HG03175 (cell line): ENCODE measurements around the gene GPR156.

Experiments
- ATAC-seq: cut with Tn5 transposase; IDR thresholded peaks from one replicate; pipeline ENCODE4 v1.9.1; 2021; ENCODE audit warnings: mild to moderate bottlenecking, moderate library complexity; ENCODE audit not compliant: unreplicated experiment

The GPR156 gene

GRCh38 chr3:120198305-120198878 is 86.6 kb downstream of the GPR156 start:
- no peak for ATAC-seq

DNA sequence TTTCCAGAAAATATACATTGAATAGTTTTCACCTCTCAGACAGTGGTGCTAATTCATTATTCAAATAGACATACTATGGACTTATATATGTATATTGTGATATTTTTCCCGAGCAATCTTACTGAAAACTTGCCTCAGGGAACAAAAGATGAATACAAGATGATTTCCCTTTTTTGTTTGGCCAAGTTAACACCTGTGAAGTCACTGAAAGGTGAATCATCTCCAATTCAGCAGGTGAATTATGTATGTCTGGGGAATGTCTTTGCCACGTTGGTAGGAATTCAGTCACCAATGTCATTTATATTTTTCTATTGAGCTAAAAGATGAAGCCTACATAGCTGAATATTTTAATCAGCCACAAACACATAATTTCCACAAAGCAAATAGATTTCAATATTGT is 88.2 kb downstream of the GPR156 start:
- ATAC-seq, result no peak

- ATAC-seq, result no peak
Observed at GRCh38 chr3:120196333-120196732, 88.7 kb downstream of the GPR156 start.

DNA sequence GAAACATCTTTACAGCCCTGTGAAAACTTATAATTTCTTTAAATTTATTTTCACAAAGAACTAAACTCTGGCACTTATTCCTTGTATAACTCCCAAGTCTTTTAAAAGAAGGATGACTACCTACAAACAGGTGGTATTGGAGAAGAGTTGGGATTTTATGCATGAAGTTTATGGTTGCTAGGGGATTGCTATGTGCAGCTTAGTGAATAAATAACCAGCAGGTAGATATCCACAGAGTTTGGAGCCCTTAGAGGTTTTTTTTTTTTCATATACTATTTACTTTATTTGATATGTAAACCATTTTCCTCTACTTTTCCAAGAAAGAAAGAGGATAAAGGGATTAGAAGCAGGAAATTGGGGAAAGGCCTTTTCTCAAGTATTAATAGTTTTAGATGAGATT is 91.5 kb downstream of the GPR156 start:
- no peak for ATAC-seq

GRCh38 chr3:120192579-120192978 is 92.4 kb downstream of the GPR156 start:
- ATAC-seq, result no peak

DNA sequence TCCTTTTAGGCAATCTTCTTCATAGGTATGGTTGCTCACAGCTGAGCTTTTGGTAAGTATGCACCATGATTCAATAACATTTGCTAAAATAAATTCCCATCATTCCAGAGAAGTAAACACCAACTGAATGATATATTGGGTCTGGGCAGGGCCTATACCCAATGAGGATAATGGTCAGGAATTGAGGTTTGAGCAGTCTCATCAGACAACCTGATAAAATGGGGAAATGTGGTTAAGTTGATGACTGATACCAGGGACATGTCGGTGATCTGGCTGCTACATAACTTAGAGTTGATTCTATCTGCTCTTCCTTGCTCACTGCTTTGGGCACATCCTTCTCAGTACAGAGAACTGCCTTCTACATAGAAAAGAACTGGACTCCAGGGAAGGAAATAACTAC is 92.9 kb downstream of the GPR156 start:
- ATAC-seq, result no peak

DNA sequence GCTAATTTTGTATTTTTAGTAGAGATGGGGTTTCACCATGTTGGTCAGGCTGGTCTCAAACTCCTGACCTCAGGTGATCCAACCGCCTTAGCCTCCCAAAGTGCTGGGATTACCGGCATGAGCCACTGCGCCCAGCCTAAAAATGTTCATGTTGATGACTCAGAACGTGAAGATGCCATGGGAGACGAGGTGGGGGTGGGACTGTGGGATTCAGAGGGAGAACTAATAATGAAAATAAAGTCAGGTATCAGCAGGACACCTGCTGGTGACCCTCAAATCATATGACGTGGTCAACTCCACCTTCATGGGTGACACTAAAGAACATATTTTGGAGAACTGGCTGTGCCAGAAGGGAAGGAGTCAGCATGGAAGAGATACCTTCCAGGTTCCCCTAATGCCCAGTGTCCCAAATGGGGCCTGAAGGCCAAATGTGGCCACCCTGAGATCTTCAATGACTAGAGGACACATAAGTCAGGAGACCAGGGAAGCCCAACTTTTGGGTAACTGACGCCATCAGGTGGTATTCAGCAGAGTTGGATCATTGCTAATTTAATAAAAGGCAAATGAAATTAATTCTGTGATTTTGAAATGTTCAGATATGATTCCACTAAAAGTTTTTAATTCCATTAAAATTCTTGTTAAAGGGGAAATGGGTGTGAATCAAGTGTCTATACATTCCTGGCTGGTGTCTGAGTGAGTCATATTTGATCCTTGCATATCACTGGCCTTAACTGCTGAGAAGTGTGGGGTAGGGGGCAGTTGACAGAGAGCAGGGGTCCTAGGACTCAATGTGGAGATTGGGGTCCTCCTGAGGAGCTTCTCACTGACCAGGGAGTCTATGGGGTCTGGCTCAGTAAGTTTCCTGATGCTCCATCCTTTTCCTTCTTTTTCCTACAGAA is 102.2 kb downstream of the GPR156 start:
- ATAC-seq, result no peak

GRCh38 chr3:120181632-120182031 is 103.4 kb downstream of the GPR156 start:
- no peak for ATAC-seq

DNA sequence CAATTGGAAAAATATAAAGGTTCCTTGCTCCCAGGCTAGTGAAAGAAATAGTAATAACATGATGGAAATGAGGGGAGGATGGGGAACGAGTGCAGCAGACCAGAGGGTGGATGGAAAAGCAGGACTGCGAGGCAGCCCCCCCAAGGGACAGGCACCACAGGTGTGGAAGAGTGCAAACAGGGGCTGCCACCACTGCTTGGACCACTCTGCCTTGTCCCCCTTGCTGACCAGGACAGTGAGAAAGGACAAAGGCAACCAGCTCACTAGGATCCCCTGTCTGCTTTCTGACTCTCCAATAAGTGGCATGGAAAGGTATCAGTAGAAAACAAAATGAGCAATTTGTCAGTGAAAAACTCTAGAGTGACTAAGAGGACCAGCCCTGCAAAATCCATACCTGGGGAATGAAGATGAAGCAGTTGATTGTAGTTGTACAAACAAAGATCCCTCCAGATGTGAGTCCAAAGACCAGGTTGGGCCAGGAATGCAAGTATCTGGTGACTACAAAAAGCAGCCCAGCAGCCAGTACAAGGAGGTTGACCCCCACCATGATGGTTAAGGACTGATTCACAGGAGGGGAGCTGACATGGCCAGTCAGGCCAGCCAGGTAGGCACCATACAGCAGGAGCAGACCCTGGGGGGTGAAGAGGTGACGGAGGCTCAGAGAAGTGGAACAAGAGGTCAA is 104.2 kb downstream of the GPR156 start:
- ATAC-seq, result no peak

DNA sequence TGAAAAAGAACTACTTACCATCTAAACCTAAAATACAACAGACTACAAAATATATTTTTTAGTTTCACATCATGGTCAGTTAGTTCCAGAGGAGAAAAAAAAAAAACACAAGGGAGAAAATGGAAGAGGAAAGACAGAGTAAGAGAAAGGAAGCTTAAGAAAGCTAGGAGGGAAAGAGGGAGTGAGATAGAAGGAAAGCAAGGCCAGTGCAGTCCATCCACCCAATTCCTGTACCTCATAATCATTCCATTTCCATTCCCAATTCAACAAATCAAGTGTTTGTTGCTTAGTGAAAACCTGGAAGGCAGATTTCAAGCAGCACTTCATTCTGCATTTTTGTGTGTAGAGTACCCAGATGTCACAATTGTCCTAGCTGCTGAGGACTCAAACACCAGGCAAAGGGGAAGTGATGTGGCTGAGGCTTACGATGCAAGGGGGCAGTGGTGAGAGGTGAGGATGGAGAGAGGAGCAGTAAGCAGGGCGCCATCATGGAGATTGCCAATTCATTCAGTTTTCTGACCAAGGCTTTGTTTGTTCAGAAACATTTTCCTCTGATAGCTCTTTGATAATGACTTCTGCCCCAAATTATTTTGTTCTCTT is 107.2 kb downstream of the GPR156 start:
- no peak for ATAC-seq

DNA sequence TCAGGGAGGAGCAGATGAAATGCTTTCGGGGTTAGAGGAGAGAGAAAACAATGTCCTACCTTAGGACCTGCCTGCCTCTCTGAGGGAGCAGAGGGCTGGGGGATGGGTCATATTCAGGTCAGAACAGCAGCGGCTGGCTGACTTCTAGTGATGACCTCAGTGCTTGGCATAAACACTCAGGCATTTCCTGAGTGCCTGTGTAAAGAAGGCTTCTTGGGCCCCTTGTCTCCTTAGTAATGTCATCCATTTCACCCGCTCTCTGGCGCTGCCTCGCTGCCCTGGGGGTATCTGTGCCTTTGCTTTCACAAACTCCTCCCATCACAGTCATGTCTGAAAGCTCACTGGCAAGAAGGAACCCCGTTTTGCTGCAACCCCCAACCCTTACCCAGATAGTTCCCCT is 107.9 kb downstream of the GPR156 start:
- no peak for ATAC-seq

DNA sequence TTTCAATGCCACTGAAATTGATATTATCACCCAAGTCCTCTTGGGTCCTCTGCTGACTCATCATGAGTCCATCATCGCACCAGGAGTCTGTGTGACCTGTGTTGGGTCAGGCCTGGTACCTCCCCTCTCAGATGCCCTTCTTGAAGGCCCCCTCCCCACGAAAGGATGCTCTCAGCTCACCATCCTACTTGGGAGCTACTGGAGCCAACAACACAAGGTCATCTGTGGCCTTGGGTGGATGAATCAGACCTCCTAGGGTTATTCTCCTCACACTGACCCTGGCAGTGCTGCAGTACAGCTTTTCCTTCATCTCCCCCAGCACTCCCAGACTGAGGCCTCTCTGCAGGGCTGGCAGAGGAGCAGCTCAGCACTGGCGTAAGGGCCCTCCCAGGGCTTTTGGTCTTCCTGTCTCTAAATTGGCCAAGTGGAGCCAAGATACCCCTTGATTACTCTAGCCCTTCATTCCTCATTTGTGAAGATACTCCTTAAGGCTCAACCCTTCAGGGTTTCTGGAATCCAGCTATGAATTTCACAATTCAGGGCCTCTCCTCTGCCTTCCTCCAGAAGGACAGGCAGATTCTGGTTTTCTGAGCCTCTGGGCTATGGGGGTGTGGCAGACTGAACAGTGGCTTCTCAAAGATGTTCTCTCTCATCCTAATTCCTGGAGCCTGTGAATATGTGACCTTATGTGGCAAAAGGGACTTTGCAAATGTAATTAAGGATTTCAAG is 110.0 kb downstream of the GPR156 start:
- no peak for ATAC-seq

DNA sequence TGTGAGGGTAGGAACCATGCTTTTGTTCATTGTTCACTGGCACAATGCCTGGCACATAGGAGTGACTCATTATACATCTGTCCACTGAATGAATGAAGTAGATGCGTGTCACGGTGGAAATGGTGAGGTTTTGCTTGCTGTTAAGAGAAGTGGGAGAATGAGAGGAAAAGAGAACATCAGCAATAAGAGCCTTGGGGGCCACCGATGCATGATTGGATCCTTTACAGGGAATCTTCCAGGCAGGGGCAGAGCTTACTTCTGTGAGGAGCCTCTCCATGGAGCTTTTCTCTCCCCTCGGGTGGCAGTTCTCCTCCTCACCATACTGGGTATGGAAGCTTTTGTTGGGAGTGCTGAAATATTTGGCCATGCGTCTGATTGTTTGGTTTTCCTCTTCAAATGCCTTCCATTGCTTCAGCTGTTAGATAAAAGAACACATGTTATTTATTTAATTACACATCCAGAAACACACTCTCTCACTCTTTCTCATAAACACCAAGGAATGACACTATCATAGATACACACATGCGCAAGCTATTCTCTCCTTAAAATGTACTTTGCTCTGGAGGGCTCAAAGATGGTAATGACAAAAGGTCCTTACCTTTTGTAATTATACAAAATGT is 111.9 kb downstream of the GPR156 start:
- no peak for ATAC-seq

GRCh38 chr3:120172070-120172469 is 113.0 kb downstream of the GPR156 start:
- ATAC-seq, result no peak

- ATAC-seq, result no peak
Observed at GRCh38 chr3:120171134-120171873, 113.7 kb downstream of the GPR156 start.

DNA sequence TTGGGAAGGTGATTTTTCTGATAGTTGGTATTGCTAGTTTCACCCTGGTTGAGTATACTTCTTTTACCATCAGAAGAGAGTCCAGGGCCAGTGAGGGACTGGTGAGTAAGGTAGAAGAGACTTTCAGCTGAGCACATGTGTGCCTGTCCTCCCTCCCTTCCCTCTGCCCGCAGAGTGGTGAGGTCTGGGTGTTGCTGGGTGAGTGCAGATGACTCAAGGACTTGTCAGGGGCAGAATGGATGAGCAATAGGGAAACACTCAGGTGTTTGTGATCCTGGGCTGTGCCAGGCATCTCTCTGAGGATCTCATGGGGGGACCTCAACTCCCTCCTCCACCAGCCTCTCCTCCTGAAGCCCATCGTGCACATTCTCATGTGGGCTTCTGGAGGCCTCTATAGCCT is 114.8 kb downstream of the GPR156 start:
- ATAC-seq, result no peak

GRCh38 chr3:120169407-120169806 is 115.6 kb downstream of the GPR156 start:
- ATAC-seq, result no peak

DNA sequence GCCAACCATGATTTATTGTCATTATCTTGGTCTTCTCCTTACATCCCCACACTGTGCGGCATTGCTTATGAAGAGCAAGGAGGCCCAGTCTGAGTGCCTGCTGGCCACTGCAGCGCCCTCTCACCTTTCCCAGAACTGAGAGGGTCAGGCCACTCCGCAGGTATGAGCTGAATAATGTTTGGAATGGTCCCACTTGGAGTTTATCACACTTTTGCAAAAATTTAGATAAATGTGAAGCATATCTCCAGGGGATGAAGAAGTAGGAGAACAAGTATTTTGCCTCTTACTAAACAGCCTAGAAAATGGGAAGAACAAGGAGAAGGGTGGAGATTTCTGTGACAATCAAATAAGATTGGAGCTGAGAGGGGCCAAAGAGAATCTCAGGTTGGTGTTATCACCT is 116.4 kb downstream of the GPR156 start:
- ATAC-seq, result no peak

- no peak for ATAC-seq
Observed at GRCh38 chr3:120168038-120168437, 117.0 kb downstream of the GPR156 start.

- no peak for ATAC-seq
Observed at GRCh38 chr3:120167488-120167887, 117.5 kb downstream of the GPR156 start.
